Liver (tissue), 9 donors: ENCODE measurements around the gene NAA16. TPM values are rescaled to one million over a fixed set of nuclear protein-coding genes. Genes with fewer than 3 reads are reported as not detected.

ENCODE experiments used
- DNase-seq: peaks from one replicate; pipeline ENCODE4 v3.0.0-alpha.2; 2017; ENCODE audit warnings: low spot score
- H3K27ac ChIP-seq, 2 donors: one replicate each; pipeline ENCODE4 v1.7.0; 2013; ENCODE audit warnings: inconsistent platforms in 2 of 2, low read length in 2 of 2, control low read depth in 1 of 2, low read depth in 1 of 2, mild to moderate bottlenecking in 1 of 2
- H3K27me3 ChIP-seq, 4 donors: one replicate each; pipeline versions ENCODE4 v1.6.1 to v1.7.0; 2013; ENCODE audit warnings: low read length in 3 of 4, inconsistent platforms in 1 of 4, mild to moderate bottlenecking in 1 of 4, moderate library complexity in 1 of 4; ENCODE audit not compliant: control insufficient read depth in 4 of 4, insufficient read depth in 4 of 4
- H3K36me3 ChIP-seq, 4 donors: one replicate each; pipeline versions ENCODE4 v1.6.1 to v1.7.0; 2013; ENCODE audit warnings: low read length in 3 of 4, mild to moderate bottlenecking in 3 of 4, low read depth in 1 of 4, moderate library complexity in 1 of 4; ENCODE audit not compliant: control insufficient read depth in 4 of 4, insufficient read depth in 3 of 4
- H3K4me1 ChIP-seq, 4 donors: one replicate each; pipeline versions ENCODE4 v1.6.1 to v1.7.0; 2013; ENCODE audit warnings: low read length in 3 of 4, mild to moderate bottlenecking in 3 of 4, moderate library complexity in 1 of 4; ENCODE audit not compliant: control insufficient read depth in 4 of 4, insufficient read depth in 4 of 4
- H3K4me3 ChIP-seq, 3 donors: one replicate each; pipeline versions ENCODE4 v1.6.1 to v1.7.0; 2013; ENCODE audit warnings: low read length in 3 of 3, control low read depth in 1 of 3, low read depth in 1 of 3, mild to moderate bottlenecking in 1 of 3
- H3K9ac ChIP-seq, 2 donors: one replicate each; pipeline ENCODE4 v1.7.0; 2013; ENCODE audit warnings: low read length in 2 of 2, mild to moderate bottlenecking in 2 of 2, moderate library complexity in 2 of 2, control low read depth in 1 of 2, low read depth in 1 of 2
- H3K9me3 ChIP-seq, 4 donors: one replicate each; pipeline versions ENCODE4 v1.6.1 to v1.7.0; 2013; ENCODE audit warnings: low read length in 3 of 4; ENCODE audit not compliant: control insufficient read depth in 4 of 4
- EGR1 ChIP-seq, 2 donors: IDR thresholded peaks; 2 replicates each; pipeline ENCODE4 v1.6.1; 2016 to 2018; ENCODE audit warnings: antibody characterized with exemption in 2 of 2, low read depth in 2 of 2
- FOXA1 ChIP-seq: IDR thresholded peaks from 2 replicates; pipeline ENCODE4 v1.6.1; 2016; ENCODE audit warnings: antibody characterized with exemption
- FOXA2 ChIP-seq: IDR thresholded peaks from 2 replicates; pipeline ENCODE4 v1.6.1; 2016; ENCODE audit warnings: antibody characterized with exemption
- GABPA ChIP-seq, 2 donors: IDR thresholded peaks in 1 of 2; conservative IDR thresholded peaks in 1 of 2; 2 replicates each; pipeline ENCODE4 v1.6.1; 2016; ENCODE audit warnings: antibody characterized with exemption in 2 of 2, mild to moderate bottlenecking in 1 of 2, moderate library complexity in 1 of 2
- HNF4A ChIP-seq, 2 donors: conservative IDR thresholded peaks; 2 replicates each; pipeline ENCODE4 v1.6.1; 2016; ENCODE audit warnings: antibody characterized with exemption in 2 of 2, mild to moderate bottlenecking in 2 of 2
- HNF4G ChIP-seq: IDR thresholded peaks from 2 replicates; pipeline ENCODE4 v1.6.1; 2016; ENCODE audit warnings: antibody characterized with exemption
- JUND ChIP-seq, 2 donors: IDR thresholded peaks; 2 replicates each; pipeline ENCODE4 v1.6.1; 2016; ENCODE audit warnings: antibody characterized with exemption in 2 of 2
- NR2F2 ChIP-seq: IDR thresholded peaks from 2 replicates; pipeline ENCODE4 v1.6.1; 2016; ENCODE audit warnings: antibody characterized with exemption
- RAD21 ChIP-seq, 2 donors: IDR thresholded peaks; 2 replicates each; pipeline ENCODE4 v1.6.1; 2016; ENCODE audit warnings: antibody characterized with exemption in 2 of 2, mild to moderate bottlenecking in 2 of 2
- SP1 ChIP-seq: IDR thresholded peaks from 2 replicates; pipeline ENCODE4 v1.6.1; 2018; ENCODE audit warnings: antibody characterized with exemption, mild to moderate bottlenecking
- TAF1 ChIP-seq: conservative IDR thresholded peaks from 2 replicates; pipeline ENCODE4 v1.6.1; 2016; ENCODE audit warnings: antibody characterized with exemption, mild to moderate bottlenecking
- YY1 ChIP-seq: IDR thresholded peaks from 2 replicates; pipeline ENCODE4 v1.6.1; 2016; ENCODE audit warnings: antibody characterized with exemption, mild to moderate bottlenecking
- WGBS: extraction: QIAGEN DNeasy Blood & Tissue Kit; methylation state at CpG from one replicate; pipeline ENCODE4 v1.1.7; 2013; 5-methylcytosine and 5-hydroxymethylcytosine counted together
- polyA plus RNA-seq, 2 donors: library from polyadenylated mRNA; stranded (reverse) in 1 of 2; unstranded in 1 of 2; fragments of 200-250 nt in 1 of 2; fragments of >200 nt in 1 of 2; fragmentation: Nextera tagmentation in 1 of 2; extraction: Ambion mirVana in 1 of 2; gene quantifications; one replicate each; pipeline versions ENCODE4 v1.2.1 to v1.2.3, GENCODE V29; 2013 to 2015
- total RNA-seq, 2 donors: library from RNA; depleted of rRNA; stranded (reverse); fragments of >200 nt; gene quantifications; one replicate each; pipeline ENCODE4 v1.2.3, GENCODE V29; 2014
- TF ChIP-seq, protein P1 (sequence below): IDR thresholded peaks from 2 replicates; pipeline ENCODE4 v1.6.1; 2016; ENCODE audit warnings: antibody characterized with exemption
- TF ChIP-seq, protein P2 (sequence below): fragments of 150-350 bp; IDR thresholded peaks from 2 replicates; pipeline ENCODE4 v1.5.1; 2017; ENCODE audit warnings: improper control_type of control experiment, low read depth, low read length; ENCODE audit not compliant: missing input control
- TF ChIP-seq, protein P3 (sequence below): IDR thresholded peaks from 2 replicates; pipeline ENCODE4 v1.6.1; 2016; ENCODE audit warnings: antibody characterized with exemption
- TF ChIP-seq, protein P4 (sequence below): IDR thresholded peaks from 2 replicates; pipeline ENCODE4 v1.6.1; 2016; ENCODE audit warnings: antibody characterized with exemption, mild to moderate bottlenecking
- donor health status: healthy.
- donor health status: healthy.
- donor health status: healthy.
- donor health status: healthy.
- donor health status: healthy.

The NAA16 gene
- total and polyA plus RNA-seq, 4 donors: 2.6 to 11.5 (median 9.2) TPM

DNA sequence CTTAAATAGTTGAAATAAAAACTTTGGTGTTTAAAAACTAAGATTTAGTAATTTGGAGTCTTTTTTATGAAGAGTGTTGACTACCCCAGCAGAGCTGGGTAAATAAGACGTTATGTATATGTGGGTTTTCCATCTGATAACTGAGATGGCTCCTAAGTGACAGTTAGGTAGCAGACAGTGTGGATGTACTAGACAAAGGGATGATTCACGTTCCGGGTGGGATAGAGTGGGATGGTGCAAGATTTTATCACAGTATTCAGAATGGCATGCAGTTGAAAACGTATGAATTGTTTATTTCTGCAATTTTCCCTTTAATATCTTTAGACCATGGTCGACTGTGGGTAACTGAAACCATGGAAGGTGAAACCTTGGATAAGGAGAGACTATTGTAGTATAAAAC, 50.4 kb downstream of the NAA16 start:
- WGBS: 66% methylated on average over 5 of the region's 5 CpGs
- Histone ChIP-seq H3K9me3 (no peaks in the 10 kb centered on the region), H3K4me3 (no peak overlapping the region), H3K9ac (no peak overlapping the region), H3K4me1 (no peaks in the 10 kb centered on the region), H3K36me3 (peaks cover 3 to 39% (median 20%) of the 10 kb centered on the region in 4 donors), H3K27me3 (no peaks in the 10 kb centered on the region), H3K27ac (no peak overlapping the region)
- TF ChIP-seq HNF4A (conservative IDR thresholded peaks at IDR 0.05) (no peak), NR2F2 (no peak), JUND (IDR thresholded peaks at IDR 0.05) (no peak), YY1 (no peak), GABPA (IDR thresholded peaks at IDR 0.05 in 1 of 2, conservative IDR thresholded peaks at IDR 0.05 in 1 of 2) (no peak), FOXA1 (no peak), FOXA2 (no peak), TAF1 (no peak)
- TF ChIP-seq, protein P1, sequence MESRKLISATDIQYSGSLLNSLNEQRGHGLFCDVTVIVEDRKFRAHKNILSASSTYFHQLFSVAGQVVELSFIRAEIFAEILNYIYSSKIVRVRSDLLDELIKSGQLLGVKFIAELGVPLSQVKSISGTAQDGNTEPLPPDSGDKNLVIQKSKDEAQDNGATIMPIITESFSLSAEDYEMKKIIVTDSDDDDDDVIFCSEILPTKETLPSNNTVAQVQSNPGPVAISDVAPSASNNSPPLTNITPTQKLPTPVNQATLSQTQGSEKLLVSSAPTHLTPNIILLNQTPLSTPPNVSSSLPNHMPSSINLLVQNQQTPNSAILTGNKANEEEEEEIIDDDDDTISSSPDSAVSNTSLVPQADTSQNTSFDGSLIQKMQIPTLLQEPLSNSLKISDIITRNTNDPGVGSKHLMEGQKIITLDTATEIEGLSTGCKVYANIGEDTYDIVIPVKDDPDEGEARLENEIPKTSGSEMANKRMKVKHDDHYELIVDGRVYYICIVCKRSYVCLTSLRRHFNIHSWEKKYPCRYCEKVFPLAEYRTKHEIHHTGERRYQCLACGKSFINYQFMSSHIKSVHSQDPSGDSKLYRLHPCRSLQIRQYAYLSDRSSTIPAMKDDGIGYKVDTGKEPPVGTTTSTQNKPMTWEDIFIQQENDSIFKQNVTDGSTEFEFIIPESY: no peak
- no peak for DNase-seq

DNA sequence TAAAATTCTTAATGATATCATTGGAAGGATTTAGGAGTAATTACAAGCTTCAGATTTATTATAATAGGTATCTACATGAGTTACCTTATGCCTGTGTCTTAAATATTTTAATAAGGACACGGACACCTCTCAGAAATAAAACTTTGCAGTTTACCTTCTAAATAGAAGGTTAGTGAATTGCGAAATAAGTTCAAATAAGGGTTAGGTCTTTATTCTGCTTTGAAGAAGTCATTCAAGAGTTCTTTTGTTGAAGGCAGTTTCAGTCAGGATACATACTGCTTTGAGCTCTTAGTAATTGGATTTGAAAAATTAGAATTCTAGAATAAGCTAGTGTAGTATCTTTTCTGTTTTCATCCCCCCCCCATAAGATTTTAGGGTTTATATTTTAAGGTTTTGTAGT, 53.0 kb downstream of the NAA16 start:
- TF ChIP-seq JUND (IDR thresholded peaks at IDR 0.05): no peak
- no peak for TF ChIP-seq HNF4A (conservative IDR thresholded peaks at IDR 0.05)
- TF ChIP-seq RAD21 (IDR thresholded peaks at IDR 0.05): no peak
- no peak for TF ChIP-seq TAF1
- TF ChIP-seq, protein P1: no peak
- no peak for TF ChIP-seq SP1
- TF ChIP-seq HNF4G: no peak
- no peak for TF ChIP-seq FOXA2
- TF ChIP-seq FOXA1: no peak
- no peak for TF ChIP-seq YY1
- TF ChIP-seq, protein P2, sequence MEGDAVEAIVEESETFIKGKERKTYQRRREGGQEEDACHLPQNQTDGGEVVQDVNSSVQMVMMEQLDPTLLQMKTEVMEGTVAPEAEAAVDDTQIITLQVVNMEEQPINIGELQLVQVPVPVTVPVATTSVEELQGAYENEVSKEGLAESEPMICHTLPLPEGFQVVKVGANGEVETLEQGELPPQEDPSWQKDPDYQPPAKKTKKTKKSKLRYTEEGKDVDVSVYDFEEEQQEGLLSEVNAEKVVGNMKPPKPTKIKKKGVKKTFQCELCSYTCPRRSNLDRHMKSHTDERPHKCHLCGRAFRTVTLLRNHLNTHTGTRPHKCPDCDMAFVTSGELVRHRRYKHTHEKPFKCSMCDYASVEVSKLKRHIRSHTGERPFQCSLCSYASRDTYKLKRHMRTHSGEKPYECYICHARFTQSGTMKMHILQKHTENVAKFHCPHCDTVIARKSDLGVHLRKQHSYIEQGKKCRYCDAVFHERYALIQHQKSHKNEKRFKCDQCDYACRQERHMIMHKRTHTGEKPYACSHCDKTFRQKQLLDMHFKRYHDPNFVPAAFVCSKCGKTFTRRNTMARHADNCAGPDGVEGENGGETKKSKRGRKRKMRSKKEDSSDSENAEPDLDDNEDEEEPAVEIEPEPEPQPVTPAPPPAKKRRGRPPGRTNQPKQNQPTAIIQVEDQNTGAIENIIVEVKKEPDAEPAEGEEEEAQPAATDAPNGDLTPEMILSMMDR: no peak
- TF ChIP-seq, protein P3, sequence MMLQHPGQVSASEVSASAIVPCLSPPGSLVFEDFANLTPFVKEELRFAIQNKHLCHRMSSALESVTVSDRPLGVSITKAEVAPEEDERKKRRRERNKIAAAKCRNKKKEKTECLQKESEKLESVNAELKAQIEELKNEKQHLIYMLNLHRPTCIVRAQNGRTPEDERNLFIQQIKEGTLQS: no peak
- TF ChIP-seq, protein P4, sequence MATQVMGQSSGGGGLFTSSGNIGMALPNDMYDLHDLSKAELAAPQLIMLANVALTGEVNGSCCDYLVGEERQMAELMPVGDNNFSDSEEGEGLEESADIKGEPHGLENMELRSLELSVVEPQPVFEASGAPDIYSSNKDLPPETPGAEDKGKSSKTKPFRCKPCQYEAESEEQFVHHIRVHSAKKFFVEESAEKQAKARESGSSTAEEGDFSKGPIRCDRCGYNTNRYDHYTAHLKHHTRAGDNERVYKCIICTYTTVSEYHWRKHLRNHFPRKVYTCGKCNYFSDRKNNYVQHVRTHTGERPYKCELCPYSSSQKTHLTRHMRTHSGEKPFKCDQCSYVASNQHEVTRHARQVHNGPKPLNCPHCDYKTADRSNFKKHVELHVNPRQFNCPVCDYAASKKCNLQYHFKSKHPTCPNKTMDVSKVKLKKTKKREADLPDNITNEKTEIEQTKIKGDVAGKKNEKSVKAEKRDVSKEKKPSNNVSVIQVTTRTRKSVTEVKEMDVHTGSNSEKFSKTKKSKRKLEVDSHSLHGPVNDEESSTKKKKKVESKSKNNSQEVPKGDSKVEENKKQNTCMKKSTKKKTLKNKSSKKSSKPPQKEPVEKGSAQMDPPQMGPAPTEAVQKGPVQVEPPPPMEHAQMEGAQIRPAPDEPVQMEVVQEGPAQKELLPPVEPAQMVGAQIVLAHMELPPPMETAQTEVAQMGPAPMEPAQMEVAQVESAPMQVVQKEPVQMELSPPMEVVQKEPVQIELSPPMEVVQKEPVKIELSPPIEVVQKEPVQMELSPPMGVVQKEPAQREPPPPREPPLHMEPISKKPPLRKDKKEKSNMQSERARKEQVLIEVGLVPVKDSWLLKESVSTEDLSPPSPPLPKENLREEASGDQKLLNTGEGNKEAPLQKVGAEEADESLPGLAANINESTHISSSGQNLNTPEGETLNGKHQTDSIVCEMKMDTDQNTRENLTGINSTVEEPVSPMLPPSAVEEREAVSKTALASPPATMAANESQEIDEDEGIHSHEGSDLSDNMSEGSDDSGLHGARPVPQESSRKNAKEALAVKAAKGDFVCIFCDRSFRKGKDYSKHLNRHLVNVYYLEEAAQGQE: no peak
- TF ChIP-seq EGR1 (IDR thresholded peaks at IDR 0.05; ENCODE audit: low read depth in 2 of 2): no peak
- WGBS: 90% methylated on average over 2 of the region's 2 CpGs

More for the DNA sequence above, 53.0 kb downstream of the NAA16 start:
- no peak for DNase-seq
- Histone ChIP-seq H3K4me3 (no peak overlapping the region), H3K36me3 (peaks cover 5 to 46% (median 26%) of the 10 kb centered on the region in 4 donors), H3K9me3 (no peaks in the 10 kb centered on the region), H3K9ac (no peak overlapping the region), H3K27ac (no peak overlapping the region), H3K4me1 (no peaks in the 10 kb centered on the region), H3K27me3 (no peaks in the 10 kb centered on the region)
